ENCODE data around the gene RUFY3. TPM values are rescaled to one million over a fixed set of nuclear protein-coding genes. Genes with fewer than 3 reads are reported as not detected.

Gene RUFY3
- total RNA-seq, 3 donors from 2014 or later (not counting 1 experiment from before 2014, with no cell fraction given): 31.6 to 38.1 (median 33.4) TPM

- Histone ChIP-seq H3K9me3 (ENCODE audit: control insufficient read depth, insufficient read depth, low read length) (no peaks in the 10 kb centered on the region), H3K36me3 (ENCODE audit: control insufficient read depth, insufficient read depth, low read length) (no peaks in the 10 kb centered on the region), H3K4me3 (ENCODE audit: low read length) (no peak overlapping the region), H3K4me1 (ENCODE audit: control insufficient read depth, insufficient read depth, low read length) (no peaks in the 10 kb centered on the region), H3K27ac (ENCODE audit: low read length) (no peak overlapping the region), H3K27me3 (ENCODE audit: control insufficient read depth, insufficient read depth, low read length) (no peaks in the 10 kb centered on the region)
- no peak for DNase-seq
- ATAC-seq: no peak
- H3K9me3 Mint-ChIP-seq: no peaks in the 10 kb centered on the region
- H3K36me3 Mint-ChIP-seq: no peaks in the 10 kb centered on the region
- 96% methylated on average over 2 of the region's 2 CpGs for WGBS (ENCODE audit: insufficient coverage)
- no peaks in the 10 kb centered on the region for H3K4me1 Mint-ChIP-seq
- intact Hi-C loops (cut with micrococcal nuclease): no loop called here
- no peak overlapping the region for H3K27ac Mint-ChIP-seq
- TF ChIP-seq, protein P1, sequence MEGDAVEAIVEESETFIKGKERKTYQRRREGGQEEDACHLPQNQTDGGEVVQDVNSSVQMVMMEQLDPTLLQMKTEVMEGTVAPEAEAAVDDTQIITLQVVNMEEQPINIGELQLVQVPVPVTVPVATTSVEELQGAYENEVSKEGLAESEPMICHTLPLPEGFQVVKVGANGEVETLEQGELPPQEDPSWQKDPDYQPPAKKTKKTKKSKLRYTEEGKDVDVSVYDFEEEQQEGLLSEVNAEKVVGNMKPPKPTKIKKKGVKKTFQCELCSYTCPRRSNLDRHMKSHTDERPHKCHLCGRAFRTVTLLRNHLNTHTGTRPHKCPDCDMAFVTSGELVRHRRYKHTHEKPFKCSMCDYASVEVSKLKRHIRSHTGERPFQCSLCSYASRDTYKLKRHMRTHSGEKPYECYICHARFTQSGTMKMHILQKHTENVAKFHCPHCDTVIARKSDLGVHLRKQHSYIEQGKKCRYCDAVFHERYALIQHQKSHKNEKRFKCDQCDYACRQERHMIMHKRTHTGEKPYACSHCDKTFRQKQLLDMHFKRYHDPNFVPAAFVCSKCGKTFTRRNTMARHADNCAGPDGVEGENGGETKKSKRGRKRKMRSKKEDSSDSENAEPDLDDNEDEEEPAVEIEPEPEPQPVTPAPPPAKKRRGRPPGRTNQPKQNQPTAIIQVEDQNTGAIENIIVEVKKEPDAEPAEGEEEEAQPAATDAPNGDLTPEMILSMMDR (IDR thresholded peaks at IDR 0.05): no peak
- no peak overlapping the region for H3K4me3 Mint-ChIP-seq
- H3K27me3 Mint-ChIP-seq (ENCODE audit: low read depth in 2 of 2): no peaks in the 10 kb centered on the region
These were observed 133.7 kb downstream of the RUFY3 start for GRCh38 chr4:70855464-70855863.

Other genes starting within 250 kb of the RUFY3 start
- gene MUC7, start 249.8 kb upstream of the RUFY3 start, total RNA-seq: not detected
- not detected for gene AMTN, start 203.4 kb upstream of the RUFY3 start, total RNA-seq
- not detected for gene AMBN, start 129.7 kb upstream of the RUFY3 start, total RNA-seq
- gene ENAM, start 93.2 kb upstream of the RUFY3 start, total RNA-seq: not detected
- 1,000 to 10,000 TPM in 1 of 3 donors, 1 to 10 TPM in 2; 1.6 to 1,035 (median 3.5) TPM for gene JCHAIN, start 55.5 kb upstream of the RUFY3 start, total RNA-seq
- gene UTP3, start 33.4 kb upstream of the RUFY3 start, total RNA-seq: 10 to 100 TPM; 22.3 to 23.1 (median 22.6) TPM
- gene GRSF1, start 117.9 kb downstream of the RUFY3 start, total RNA-seq: 10 to 100 TPM; 33.4 to 50.8 (median 43.0) TPM
- gene MOB1B, start 180.4 kb downstream of the RUFY3 start, total RNA-seq: 10 to 100 TPM; 15.1 to 23.6 (median 22.6) TPM

All from natural killer cell (primary cell).